ENCODE measurements around the gene NFKBIL1. TPM values are rescaled to one million over a fixed set of nuclear protein-coding genes. Genes with fewer than 3 reads are reported as not detected.
A peak's percentile ranks its signal among the peaks of the same experiment; 100 is the strongest.

Gene NFKBIL1
- total and polyA plus RNA-seq, 2 experiments from 2014 or later = 9.6 to 12.3 TPM

DNA sequence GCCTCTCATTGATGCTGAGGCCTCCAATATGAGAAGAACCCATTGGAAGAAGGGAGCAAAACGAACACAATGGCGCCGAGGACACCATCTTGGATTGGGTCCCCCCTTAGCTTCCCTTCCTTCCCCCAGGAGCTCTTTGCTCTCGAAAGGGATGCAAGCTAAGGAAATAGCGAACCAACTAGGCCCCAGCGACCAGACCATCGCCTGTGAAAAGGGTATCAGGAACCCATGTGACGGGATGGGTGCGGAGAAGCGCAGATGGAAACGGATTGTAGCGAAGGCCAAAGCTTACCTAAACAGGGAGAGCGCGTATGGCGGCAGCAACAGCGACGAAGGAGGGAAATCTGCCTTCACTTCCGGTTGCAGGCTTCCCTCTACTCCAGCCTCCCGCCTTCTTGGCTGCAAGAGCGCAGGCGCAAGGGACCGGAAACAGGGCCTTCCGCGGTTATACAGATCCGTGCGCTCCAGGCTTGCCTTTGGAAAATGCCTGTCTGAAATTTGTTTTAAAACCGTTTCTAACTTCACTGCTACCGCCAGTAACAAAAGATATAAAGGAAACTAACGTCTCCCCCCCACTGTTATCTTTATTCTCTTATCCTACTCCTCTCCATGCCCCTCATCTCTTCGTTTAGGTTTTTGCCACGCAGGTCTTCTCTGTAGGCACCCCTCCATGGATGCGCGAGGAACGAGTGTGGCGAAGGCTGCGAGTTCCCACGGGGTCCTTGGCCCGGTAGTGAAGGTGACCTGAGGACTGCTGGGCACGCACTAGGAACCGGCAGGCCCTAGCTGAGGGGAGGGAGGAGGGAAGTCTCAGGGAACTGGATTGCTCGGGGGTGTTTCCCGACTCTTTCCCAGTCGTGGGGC lies 5.5 kb upstream of the NFKBIL1 start, which contains the start of gene DDX39B (continued):
- TF ChIP-seq, protein P1, sequence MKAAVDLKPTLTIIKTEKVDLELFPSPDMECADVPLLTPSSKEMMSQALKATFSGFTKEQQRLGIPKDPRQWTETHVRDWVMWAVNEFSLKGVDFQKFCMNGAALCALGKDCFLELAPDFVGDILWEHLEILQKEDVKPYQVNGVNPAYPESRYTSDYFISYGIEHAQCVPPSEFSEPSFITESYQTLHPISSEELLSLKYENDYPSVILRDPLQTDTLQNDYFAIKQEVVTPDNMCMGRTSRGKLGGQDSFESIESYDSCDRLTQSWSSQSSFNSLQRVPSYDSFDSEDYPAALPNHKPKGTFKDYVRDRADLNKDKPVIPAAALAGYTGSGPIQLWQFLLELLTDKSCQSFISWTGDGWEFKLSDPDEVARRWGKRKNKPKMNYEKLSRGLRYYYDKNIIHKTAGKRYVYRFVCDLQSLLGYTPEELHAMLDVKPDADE (IDR thresholded peaks at IDR 0.05) = no peak; the same call in 1 of the 2 replicates
- TF ChIP-seq NANOG (IDR thresholded peaks at IDR 0.05; ENCODE audit: borderline replicate concordance) = no peak
- TF ChIP-seq, protein P2, sequence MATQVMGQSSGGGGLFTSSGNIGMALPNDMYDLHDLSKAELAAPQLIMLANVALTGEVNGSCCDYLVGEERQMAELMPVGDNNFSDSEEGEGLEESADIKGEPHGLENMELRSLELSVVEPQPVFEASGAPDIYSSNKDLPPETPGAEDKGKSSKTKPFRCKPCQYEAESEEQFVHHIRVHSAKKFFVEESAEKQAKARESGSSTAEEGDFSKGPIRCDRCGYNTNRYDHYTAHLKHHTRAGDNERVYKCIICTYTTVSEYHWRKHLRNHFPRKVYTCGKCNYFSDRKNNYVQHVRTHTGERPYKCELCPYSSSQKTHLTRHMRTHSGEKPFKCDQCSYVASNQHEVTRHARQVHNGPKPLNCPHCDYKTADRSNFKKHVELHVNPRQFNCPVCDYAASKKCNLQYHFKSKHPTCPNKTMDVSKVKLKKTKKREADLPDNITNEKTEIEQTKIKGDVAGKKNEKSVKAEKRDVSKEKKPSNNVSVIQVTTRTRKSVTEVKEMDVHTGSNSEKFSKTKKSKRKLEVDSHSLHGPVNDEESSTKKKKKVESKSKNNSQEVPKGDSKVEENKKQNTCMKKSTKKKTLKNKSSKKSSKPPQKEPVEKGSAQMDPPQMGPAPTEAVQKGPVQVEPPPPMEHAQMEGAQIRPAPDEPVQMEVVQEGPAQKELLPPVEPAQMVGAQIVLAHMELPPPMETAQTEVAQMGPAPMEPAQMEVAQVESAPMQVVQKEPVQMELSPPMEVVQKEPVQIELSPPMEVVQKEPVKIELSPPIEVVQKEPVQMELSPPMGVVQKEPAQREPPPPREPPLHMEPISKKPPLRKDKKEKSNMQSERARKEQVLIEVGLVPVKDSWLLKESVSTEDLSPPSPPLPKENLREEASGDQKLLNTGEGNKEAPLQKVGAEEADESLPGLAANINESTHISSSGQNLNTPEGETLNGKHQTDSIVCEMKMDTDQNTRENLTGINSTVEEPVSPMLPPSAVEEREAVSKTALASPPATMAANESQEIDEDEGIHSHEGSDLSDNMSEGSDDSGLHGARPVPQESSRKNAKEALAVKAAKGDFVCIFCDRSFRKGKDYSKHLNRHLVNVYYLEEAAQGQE (IDR thresholded peaks at IDR 0.05; ENCODE audit: unreplicated experiment) = peak; percentile 39

DNA sequence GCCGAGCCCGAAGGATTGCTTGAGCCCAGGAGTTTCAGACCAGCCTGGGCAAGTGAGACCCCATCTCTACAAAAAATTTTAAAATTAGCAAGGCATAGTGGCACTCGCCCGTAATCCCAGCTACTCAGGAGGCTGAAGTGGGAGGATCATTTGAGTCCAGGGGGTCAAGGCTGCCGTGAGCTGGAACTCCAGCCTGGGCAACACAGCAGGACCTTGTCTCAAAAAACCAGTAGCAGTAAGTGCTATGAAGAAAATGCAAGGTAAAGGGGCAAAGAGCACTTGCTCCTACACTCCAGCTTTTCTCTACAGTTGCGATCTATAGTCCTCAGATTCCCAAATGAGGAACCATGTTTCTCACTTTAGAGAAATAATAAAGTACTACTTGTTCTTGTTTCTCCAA lies 3.8 kb upstream of the NFKBIL1 start:
- Histone ChIP-seq H3K4me1 (ENCODE audit: insufficient read depth) (peaks cover 29% of the 10 kb centered on the region), H3F3A (replicated peaks; ENCODE audit: low read depth) (peaks cover 18% of the 10 kb centered on the region), H3K9me2 (ENCODE audit: insufficient read depth) (no peaks in the 10 kb centered on the region), H3K4me3 (no peak overlapping the region), H3K27me3 (ENCODE audit: insufficient read depth) (no peaks in the 10 kb centered on the region), H3K4me2 (no peak overlapping the region), H3K36me3 (ENCODE audit: insufficient read depth) (peaks cover 22% of the 10 kb centered on the region), H3K27ac (ENCODE audit: low read depth) (no peak overlapping the region), H2AFZ (no peak overlapping the region), H4K20me1 (replicated peaks; ENCODE audit: insufficient read depth) (peaks cover 23% of the 10 kb centered on the region), H3K79me2 (replicated peaks; ENCODE audit: insufficient read depth) (peaks cover 44% of the 10 kb centered on the region)
- peaks cover 19% of the 10 kb centered on the region for H3K27me3 Mint-ChIP-seq (ENCODE audit: insufficient read depth, low read depth, poor library complexity)
- peaks cover 37% of the 10 kb centered on the region for H3K4me1 Mint-ChIP-seq
- peaks cover 35% of the 10 kb centered on the region for H3K36me3 Mint-ChIP-seq (ENCODE audit: low read depth)
- TF ChIP-seq CREB1 (CRISPR knock-in tag; IDR thresholded peaks at IDR 0.05; ENCODE audit: low read depth) = no peak
- H3K9me3 Mint-ChIP-seq = no peaks in the 10 kb centered on the region; the same call in 2 of the 3 replicates
- no peak overlapping the region; the same call in 2 of the 3 replicates for H3K4me3 Mint-ChIP-seq
- H3K27ac Mint-ChIP-seq = no peak overlapping the region
- ATAC-seq (no peak), DNase-seq (ENCODE audit: low spot score) (no peak)

DNA sequence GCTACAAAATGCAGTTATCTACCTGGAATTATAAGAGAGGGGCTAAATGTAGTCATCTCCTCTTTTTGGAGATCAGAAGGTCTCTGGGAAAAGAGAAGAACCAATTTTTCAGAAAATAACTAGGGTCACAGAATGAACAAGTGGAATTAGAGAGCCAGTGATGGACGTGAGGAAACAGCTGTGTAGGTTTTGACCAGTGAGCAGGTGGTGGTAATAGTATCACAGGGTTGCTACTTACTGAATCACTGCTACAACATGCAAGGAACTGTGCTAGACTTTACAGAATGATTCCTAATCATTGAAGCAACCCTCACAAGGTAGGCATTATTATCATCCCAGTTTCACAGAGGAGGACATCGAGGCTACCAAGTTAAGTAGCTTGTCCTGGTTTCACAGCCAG lies 2.7 kb upstream of the NFKBIL1 start:
- Mint-ChIP-seq H3K4me1 (peaks cover 27% of the 10 kb centered on the region), H3K27ac (no peak overlapping the region), H3K4me3 (peak overlapping the region; percentile 22; the same call in 2 of the 3 replicates), H3K9me3 (no peaks in the 10 kb centered on the region; the same call in 2 of the 3 replicates), H3K27me3 (ENCODE audit: insufficient read depth, low read depth, poor library complexity) (peaks cover 12% of the 10 kb centered on the region), H3K36me3 (ENCODE audit: low read depth) (peaks cover 34% of the 10 kb centered on the region)
- H3K79me2 ChIP-seq (replicated peaks; ENCODE audit: insufficient read depth) = peaks cover 37% of the 10 kb centered on the region
- peaks cover 11% of the 10 kb centered on the region for H3F3A ChIP-seq (replicated peaks; ENCODE audit: low read depth)
- no peaks in the 10 kb centered on the region for H3K9me2 ChIP-seq (ENCODE audit: insufficient read depth)
- H3K4me3 ChIP-seq = no peak overlapping the region
- no peak overlapping the region for H3K4me2 ChIP-seq
- H3K27ac ChIP-seq (ENCODE audit: low read depth) = no peak overlapping the region
- no peak overlapping the region for H2AFZ ChIP-seq
- ATAC-seq = no peak
- peaks cover 16% of the 10 kb centered on the region for H3K36me3 ChIP-seq (ENCODE audit: insufficient read depth)
- peaks cover 21% of the 10 kb centered on the region for H3K4me1 ChIP-seq (ENCODE audit: insufficient read depth)
- H4K20me1 ChIP-seq (replicated peaks; ENCODE audit: insufficient read depth) = peaks cover 12% of the 10 kb centered on the region
- no peak for DNase-seq (ENCODE audit: low spot score)
- no peaks in the 10 kb centered on the region for H3K27me3 ChIP-seq (ENCODE audit: insufficient read depth)
- TF ChIP-seq STAT1 (IDR thresholded peaks at IDR 0.05; ENCODE audit: unreplicated experiment) (no peak), POLR2AphosphoS5 (IDR thresholded peaks at IDR 0.05; ENCODE audit: low read depth) (no peak), JUNB (IDR thresholded peaks at IDR 0.05; ENCODE audit: unreplicated experiment) (no peak), EZH2 (IDR thresholded peaks at IDR 0.05; ENCODE audit: low read depth, unreplicated experiment) (no peak)
